ENCODE data around the gene NELFE. TPM values are rescaled to one million over a fixed set of nuclear protein-coding genes. Genes with fewer than 3 reads are reported as not detected.
"Not testable (repeated sequence)": the region's sequence is repeated elsewhere in the genome, so short reads cannot be mapped to it uniquely, and the experiment has no call there.

The NELFE gene
- total RNA-seq, 1 donor from 2014 or later, result 129 TPM

GRCh38 chr6:32003301-32003700 is 44.5 kb upstream of the NELFE start:
- not testable (repeated sequence) for H3K27ac ChIP-seq; H3K36me3 Mint-ChIP-seq; H3K4me1 ChIP-seq; H3K36me3 ChIP-seq; H3K4me1 Mint-ChIP-seq; H3K27me3 Mint-ChIP-seq (ENCODE audit: insufficient read depth, low read depth); H4K20me1 ChIP-seq (ENCODE audit: low read depth); H3K9me3 Mint-ChIP-seq; H3K9me3 ChIP-seq (ENCODE audit: low read depth); H3K27me3 ChIP-seq; H3K4me3 ChIP-seq; DNase-seq (ENCODE audit: low spot score); H3K4me3 Mint-ChIP-seq; H2AFZ ChIP-seq (replicated peaks); H3K27ac Mint-ChIP-seq; H3K4me2 ChIP-seq; H3K79me2 ChIP-seq (ENCODE audit: low read depth); H3K9ac ChIP-seq; H3F3A ChIP-seq (ENCODE audit: low read depth)

- not testable (repeated sequence) for H3K79me2 ChIP-seq (ENCODE audit: low read depth); H2AFZ ChIP-seq (replicated peaks); H3K27ac ChIP-seq; H3F3A ChIP-seq (ENCODE audit: low read depth); H3K4me1 ChIP-seq; H3K4me3 Mint-ChIP-seq; H3K27me3 Mint-ChIP-seq (ENCODE audit: insufficient read depth, low read depth); H3K4me2 ChIP-seq; H3K9ac ChIP-seq; H4K20me1 ChIP-seq (ENCODE audit: low read depth); H3K9me3 ChIP-seq (ENCODE audit: low read depth); H3K27me3 ChIP-seq; H3K36me3 Mint-ChIP-seq; H3K36me3 ChIP-seq; H3K9me3 Mint-ChIP-seq; DNase-seq (ENCODE audit: low spot score); H3K27ac Mint-ChIP-seq; H3K4me3 ChIP-seq; H3K4me1 Mint-ChIP-seq
Measured at GRCh38 chr6:32002546-32003268, 43.9 kb upstream of the NELFE start.

- DNase-seq (ENCODE audit: low spot score), result not testable (repeated sequence)
Measured at GRCh38 chr6:31996385-31996784, 37.6 kb upstream of the NELFE start.

GRCh38 chr6:31994421-31994820 is 35.6 kb upstream of the NELFE start:
- not testable (repeated sequence) for H3F3A ChIP-seq (ENCODE audit: low read depth); H3K36me3 Mint-ChIP-seq; H3K4me2 ChIP-seq; H2AFZ ChIP-seq (replicated peaks); H3K27ac ChIP-seq; H3K9me3 Mint-ChIP-seq; H3K4me3 Mint-ChIP-seq; H3K9me3 ChIP-seq (ENCODE audit: low read depth); H4K20me1 ChIP-seq (ENCODE audit: low read depth); H3K79me2 ChIP-seq (ENCODE audit: low read depth); H3K27ac Mint-ChIP-seq; H3K27me3 Mint-ChIP-seq (ENCODE audit: insufficient read depth, low read depth); H3K4me1 Mint-ChIP-seq; H3K36me3 ChIP-seq; H3K9ac ChIP-seq; H3K27me3 ChIP-seq; H3K4me1 ChIP-seq; H3K4me3 ChIP-seq; DNase-seq (ENCODE audit: low spot score)

More at GRCh38 chr6:31996385-31996784, 37.6 kb upstream of the NELFE start:
- not testable (repeated sequence) for H3K4me2 ChIP-seq; H3K9ac ChIP-seq; H3K4me3 ChIP-seq; H3K9me3 Mint-ChIP-seq; H3K27me3 ChIP-seq; H3K36me3 ChIP-seq; H3K36me3 Mint-ChIP-seq; H3K4me3 Mint-ChIP-seq; H3K9me3 ChIP-seq (ENCODE audit: low read depth); H4K20me1 ChIP-seq (ENCODE audit: low read depth); H3K4me1 ChIP-seq; H2AFZ ChIP-seq (replicated peaks); H3K79me2 ChIP-seq (ENCODE audit: low read depth); H3F3A ChIP-seq (ENCODE audit: low read depth); H3K4me1 Mint-ChIP-seq; H3K27me3 Mint-ChIP-seq (ENCODE audit: insufficient read depth, low read depth); H3K27ac ChIP-seq; H3K27ac Mint-ChIP-seq

GRCh38 chr6:31989363-31989762 is 30.6 kb upstream of the NELFE start:
- H3K9me3 Mint-ChIP-seq; H3K27ac ChIP-seq; H3K4me1 Mint-ChIP-seq; H3K4me3 Mint-ChIP-seq; H3K27me3 ChIP-seq; H3K79me2 ChIP-seq (ENCODE audit: low read depth); H2AFZ ChIP-seq (replicated peaks); H3K27ac Mint-ChIP-seq; H3K4me3 ChIP-seq; H3K27me3 Mint-ChIP-seq (ENCODE audit: insufficient read depth, low read depth); H3F3A ChIP-seq (ENCODE audit: low read depth); H3K4me2 ChIP-seq; H3K36me3 ChIP-seq; H3K9me3 ChIP-seq (ENCODE audit: low read depth); H4K20me1 ChIP-seq (ENCODE audit: low read depth); DNase-seq (ENCODE audit: low spot score); H3K4me1 ChIP-seq; H3K9ac ChIP-seq; H3K36me3 Mint-ChIP-seq: not testable (repeated sequence)

GRCh38 chr6:31981744-31982143 is 23.0 kb upstream of the NELFE start, which contains the start of gene C4A:
TSS of gene C4A (plus strand) at chr6:31982057. CDS start at chr6:31982108, 51 bp downstream.
- H3K4me3 ChIP-seq; H3K79me2 ChIP-seq (ENCODE audit: low read depth); H3K4me2 ChIP-seq; H3K4me1 ChIP-seq; H3K27ac ChIP-seq; DNase-seq (ENCODE audit: low spot score); H3K36me3 ChIP-seq; H3K9ac ChIP-seq; H3K9me3 Mint-ChIP-seq; H3K27ac Mint-ChIP-seq; H3K4me1 Mint-ChIP-seq; H3K9me3 ChIP-seq (ENCODE audit: low read depth); H3K4me3 Mint-ChIP-seq; H3K27me3 Mint-ChIP-seq (ENCODE audit: insufficient read depth, low read depth); H3F3A ChIP-seq (ENCODE audit: low read depth); H4K20me1 ChIP-seq (ENCODE audit: low read depth); H3K27me3 ChIP-seq; H3K36me3 Mint-ChIP-seq; H2AFZ ChIP-seq (replicated peaks): not testable (repeated sequence)

GRCh38 chr6:31980998-31981397 is 22.2 kb upstream of the NELFE start:
- not testable (repeated sequence) for DNase-seq (ENCODE audit: low spot score); H3K4me2 ChIP-seq; H3K27me3 ChIP-seq; H3K27ac Mint-ChIP-seq; H3K9me3 ChIP-seq (ENCODE audit: low read depth); H4K20me1 ChIP-seq (ENCODE audit: low read depth); H3K27me3 Mint-ChIP-seq (ENCODE audit: insufficient read depth, low read depth); H3K4me1 Mint-ChIP-seq; H2AFZ ChIP-seq (replicated peaks); H3K79me2 ChIP-seq (ENCODE audit: low read depth); H3K4me3 Mint-ChIP-seq; H3K36me3 Mint-ChIP-seq; H3K9ac ChIP-seq; H3K4me1 ChIP-seq; H3K4me3 ChIP-seq; H3F3A ChIP-seq (ENCODE audit: low read depth); H3K9me3 Mint-ChIP-seq; H3K36me3 ChIP-seq; H3K27ac ChIP-seq

- not testable (repeated sequence) for H3K4me3 Mint-ChIP-seq; H3K27me3 Mint-ChIP-seq (ENCODE audit: insufficient read depth, low read depth); H3K9me3 Mint-ChIP-seq; H4K20me1 ChIP-seq (ENCODE audit: low read depth); H3K27ac Mint-ChIP-seq; H3K36me3 Mint-ChIP-seq; H2AFZ ChIP-seq (replicated peaks); H3K36me3 ChIP-seq; H3K9me3 ChIP-seq (ENCODE audit: low read depth); H3K4me2 ChIP-seq; DNase-seq (ENCODE audit: low spot score); H3K4me1 Mint-ChIP-seq; H3K27ac ChIP-seq; H3K4me1 ChIP-seq; H3K27me3 ChIP-seq; H3F3A ChIP-seq (ENCODE audit: low read depth); H3K4me3 ChIP-seq; H3K79me2 ChIP-seq (ENCODE audit: low read depth); H3K9ac ChIP-seq
Measured at GRCh38 chr6:31980195-31980876, 21.6 kb upstream of the NELFE start.

All from neural progenitor cell (in vitro differentiated cells).